ENCODE results near the gene SPOCK1. TPM values are rescaled to one million over a fixed set of nuclear protein-coding genes. Genes with fewer than 3 reads are reported as not detected.
A peak's percentile ranks its signal among the peaks of the same experiment; 100 is the strongest.

Gene SPOCK1
- total RNA-seq, 1 experiment from 2014 or later = 10.9 TPM

DNA sequence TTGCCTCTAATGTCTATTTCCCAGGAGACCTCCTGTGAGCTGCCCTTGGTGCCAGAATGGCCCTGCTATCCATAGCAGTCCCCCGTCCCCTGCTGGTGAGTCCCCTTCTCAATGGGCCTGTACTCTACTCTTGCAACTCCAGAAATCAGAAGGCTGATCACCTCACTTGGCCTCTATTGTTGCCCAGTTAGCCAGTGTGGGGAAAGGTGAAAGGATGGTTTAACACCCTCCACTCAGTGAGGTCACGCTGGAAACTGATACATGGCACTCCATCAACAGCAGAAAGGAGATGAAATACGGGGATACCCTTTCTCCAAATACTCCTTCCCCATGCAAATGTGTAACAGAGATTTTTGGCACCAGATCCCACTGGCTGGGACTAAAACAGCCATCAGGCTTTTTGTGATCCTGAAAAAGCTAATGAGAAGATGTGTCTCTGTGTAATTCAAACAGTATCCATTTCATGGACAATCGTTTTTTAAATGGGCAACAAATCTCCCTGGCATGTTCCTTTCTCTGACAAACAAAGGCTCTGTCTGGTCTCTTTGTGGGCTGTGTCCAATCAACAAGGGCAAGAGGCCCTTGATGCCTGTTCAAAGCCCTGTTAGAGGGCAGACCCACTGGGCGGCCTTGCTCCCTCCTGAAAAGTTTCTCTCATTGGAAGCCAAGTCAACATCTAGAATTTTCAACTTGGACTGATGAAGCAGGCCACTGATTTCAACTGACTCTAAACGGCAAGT lies 343.7 kb downstream of the SPOCK1 start:
- Histone ChIP-seq H3K9ac (ENCODE audit: extremely low read depth, insufficient read length, low read length) (no peak overlapping the region), H2BK12ac (ENCODE audit: insufficient read length, low read depth, low read length) (no peak overlapping the region), H4K8ac (replicated peaks; ENCODE audit: insufficient read length, low read depth, low read length) (no peak overlapping the region), H4K20me1 (ENCODE audit: control insufficient read depth, insufficient read depth, insufficient read length) (no peaks in the 10 kb centered on the region), H3K4me2 (ENCODE audit: insufficient read depth, insufficient read length, low read length) (no peak overlapping the region), H2BK5ac (ENCODE audit: insufficient read length, low read length) (no peak overlapping the region), H3K27me3 (ENCODE audit: insufficient read depth, low read length) (no peaks in the 10 kb centered on the region), H3K9me3 (ENCODE audit: control insufficient read depth, low read depth, low read length) (no peaks in the 10 kb centered on the region), H3K79me2 (ENCODE audit: insufficient read depth, low read length) (no peaks in the 10 kb centered on the region), H3T11ph (ENCODE audit: low read length) (no peak overlapping the region), H3K56ac (ENCODE audit: insufficient read length, low read depth, low read length) (no peak overlapping the region), H3K4me1 (ENCODE audit: insufficient read depth, low read length) (peaks cover 2% of the 10 kb centered on the region; the same call in 1 of the 2 replicates), H2BK120ac (ENCODE audit: low read depth, low read length, poor library complexity, severe bottlenecking) (no peak overlapping the region), H3K14ac (ENCODE audit: insufficient read depth, low read length) (no peak overlapping the region; the same call in 1 of the 2 replicates), H2BK20ac (ENCODE audit: low read depth, low read length, poor library complexity, severe bottlenecking) (no peak overlapping the region), H2AFZ (ENCODE audit: low read length) (no peak overlapping the region), H4K5ac (ENCODE audit: insufficient read length, low read depth, low read length) (no peak overlapping the region), H3K27ac (ENCODE audit: insufficient read length, low read depth, low read length) (no peak overlapping the region), H3K23me2 (ENCODE audit: insufficient read length, low read depth, low read length, poor library complexity, severe bottlenecking) (no peaks in the 10 kb centered on the region), H2BK15ac (ENCODE audit: low read depth, low read length) (no peak overlapping the region), H3K23ac (ENCODE audit: insufficient read length, low read depth, low read length) (no peak overlapping the region), H3K79me1 (ENCODE audit: insufficient read depth, low read depth, low read length, poor library complexity, severe bottlenecking) (no peaks in the 10 kb centered on the region), H2AK5ac (ENCODE audit: insufficient read length, low read length) (no peak overlapping the region), H3K18ac (ENCODE audit: insufficient read length, low read depth, low read length) (no peak overlapping the region), H4K91ac (ENCODE audit: insufficient read length, low read depth, low read length) (no peak overlapping the region), H3K4ac (ENCODE audit: low read depth, low read length) (no peak overlapping the region)
- H3K27ac Mint-ChIP-seq = peak overlapping the region in 1 of 3 experiments; percentile 50; a peak in 3 of 7 replicates
- H3K36me3 Mint-ChIP-seq (ENCODE audit: insufficient read depth in 1 of 3, low read depth in 3 of 3) = no peaks in the 10 kb centered on the region; a peak in 1 of 7 replicates
- no peaks in the 10 kb centered on the region for H3K9me3 Mint-ChIP-seq
- TF ChIP-seq, protein P1, sequence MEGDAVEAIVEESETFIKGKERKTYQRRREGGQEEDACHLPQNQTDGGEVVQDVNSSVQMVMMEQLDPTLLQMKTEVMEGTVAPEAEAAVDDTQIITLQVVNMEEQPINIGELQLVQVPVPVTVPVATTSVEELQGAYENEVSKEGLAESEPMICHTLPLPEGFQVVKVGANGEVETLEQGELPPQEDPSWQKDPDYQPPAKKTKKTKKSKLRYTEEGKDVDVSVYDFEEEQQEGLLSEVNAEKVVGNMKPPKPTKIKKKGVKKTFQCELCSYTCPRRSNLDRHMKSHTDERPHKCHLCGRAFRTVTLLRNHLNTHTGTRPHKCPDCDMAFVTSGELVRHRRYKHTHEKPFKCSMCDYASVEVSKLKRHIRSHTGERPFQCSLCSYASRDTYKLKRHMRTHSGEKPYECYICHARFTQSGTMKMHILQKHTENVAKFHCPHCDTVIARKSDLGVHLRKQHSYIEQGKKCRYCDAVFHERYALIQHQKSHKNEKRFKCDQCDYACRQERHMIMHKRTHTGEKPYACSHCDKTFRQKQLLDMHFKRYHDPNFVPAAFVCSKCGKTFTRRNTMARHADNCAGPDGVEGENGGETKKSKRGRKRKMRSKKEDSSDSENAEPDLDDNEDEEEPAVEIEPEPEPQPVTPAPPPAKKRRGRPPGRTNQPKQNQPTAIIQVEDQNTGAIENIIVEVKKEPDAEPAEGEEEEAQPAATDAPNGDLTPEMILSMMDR (conservative IDR thresholded peaks at IDR 0.05) = no peak
- WGBS (ENCODE audit: extremely low coverage, insufficient read length, low lambda C conversion rate) = no CpG with 5 or more reads among the region's 6 CpGs
- H3K4me1 Mint-ChIP-seq = peaks cover 12% of the 10 kb centered on the region in 2 experiments
- peaks cover 4% of the 10 kb centered on the region for H3K27me3 Mint-ChIP-seq (ENCODE audit: low read depth)
- no peak overlapping the region for H3K4me3 Mint-ChIP-seq
- peak; percentile 17 for DNase-seq

All from H9 (cell line).